ENCODE results near the gene XPNPEP1.

The XPNPEP1 gene

GRCh38 chr10:109892117-109892516, 31.2 kb downstream of the XPNPEP1 start:
- no peak for DNase-seq

- no peak for DNase-seq
Measured at GRCh38 chr10:109891105-109891504, 32.2 kb downstream of the XPNPEP1 start.

GRCh38 chr10:109889867-109890266, 33.4 kb downstream of the XPNPEP1 start:
- DNase-seq: no peak

- no peak for DNase-seq
Measured at GRCh38 chr10:109887776-109888175, 35.5 kb downstream of the XPNPEP1 start.

- DNase-seq: peak; percentile 35
Measured at GRCh38 chr10:109887243-109887642, 36.1 kb downstream of the XPNPEP1 start.

GRCh38 chr10:109886781-109887140, 36.5 kb downstream of the XPNPEP1 start:
- no peak for DNase-seq

GRCh38 chr10:109886037-109886780, 37.1 kb downstream of the XPNPEP1 start:
- DNase-seq: no peak

GRCh38 chr10:109883859-109884771, 39.2 kb downstream of the XPNPEP1 start:
- peak; percentile 97 for DNase-seq

- DNase-seq: no peak
Measured at GRCh38 chr10:109882251-109883057, 40.9 kb downstream of the XPNPEP1 start.

- DNase-seq: no peak
Measured at GRCh38 chr10:109881769-109882057, 41.6 kb downstream of the XPNPEP1 start.

GRCh38 chr10:109880886-109881768, 42.2 kb downstream of the XPNPEP1 start:
- DNase-seq: no peak

GRCh38 chr10:109877546-109877945, 45.8 kb downstream of the XPNPEP1 start:
- no peak for DNase-seq

GRCh38 chr10:109875828-109876821, 47.2 kb downstream of the XPNPEP1 start:
- no peak for DNase-seq

- DNase-seq: no peak
Measured at GRCh38 chr10:109875151-109875568, 48.2 kb downstream of the XPNPEP1 start.

- no peak for DNase-seq
Measured at GRCh38 chr10:109871476-109871875, 51.8 kb downstream of the XPNPEP1 start.

GRCh38 chr10:109866995-109867635, 56.2 kb downstream of the XPNPEP1 start:
- no peak for DNase-seq

GRCh38 chr10:109866168-109866994, 56.9 kb downstream of the XPNPEP1 start:
- DNase-seq: peak; percentile 49

GRCh38 chr10:109863775-109864174, 59.5 kb downstream of the XPNPEP1 start:
- no peak for DNase-seq

GRCh38 chr10:109862738-109863137, 60.6 kb downstream of the XPNPEP1 start:
- DNase-seq: no peak

- DNase-seq: no peak
Measured at GRCh38 chr10:109862041-109862440, 61.3 kb downstream of the XPNPEP1 start.
